ENCODE measurements around the gene POC5. TPM values are rescaled to one million over a fixed set of nuclear protein-coding genes. Genes with fewer than 3 reads are reported as not detected.

POC5 gene
- total and polyA plus RNA-seq, 2 experiments from 2014 or later, result 16.2 to 25.9 TPM

DNA sequence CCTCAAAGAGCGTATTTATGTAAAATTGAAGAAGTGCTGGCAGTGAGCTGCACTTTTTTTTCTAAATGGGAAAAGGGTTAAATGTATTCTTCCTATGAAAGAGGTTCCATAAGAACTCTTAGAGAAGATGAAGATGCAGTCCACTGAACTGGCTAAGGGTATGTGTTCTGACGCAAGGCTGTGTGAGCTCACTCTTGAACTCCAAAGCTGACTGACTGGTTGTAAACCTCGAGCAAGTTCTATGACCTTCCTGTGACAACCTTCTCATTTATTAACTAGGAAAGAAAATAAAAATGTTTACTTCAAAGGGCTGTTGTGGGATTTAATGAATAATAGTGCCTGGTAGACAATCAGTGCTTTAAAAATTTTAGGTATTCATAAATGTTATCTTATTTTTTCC is 46.7 kb downstream of the POC5 start (continued):
- TF ChIP-seq, protein P1, sequence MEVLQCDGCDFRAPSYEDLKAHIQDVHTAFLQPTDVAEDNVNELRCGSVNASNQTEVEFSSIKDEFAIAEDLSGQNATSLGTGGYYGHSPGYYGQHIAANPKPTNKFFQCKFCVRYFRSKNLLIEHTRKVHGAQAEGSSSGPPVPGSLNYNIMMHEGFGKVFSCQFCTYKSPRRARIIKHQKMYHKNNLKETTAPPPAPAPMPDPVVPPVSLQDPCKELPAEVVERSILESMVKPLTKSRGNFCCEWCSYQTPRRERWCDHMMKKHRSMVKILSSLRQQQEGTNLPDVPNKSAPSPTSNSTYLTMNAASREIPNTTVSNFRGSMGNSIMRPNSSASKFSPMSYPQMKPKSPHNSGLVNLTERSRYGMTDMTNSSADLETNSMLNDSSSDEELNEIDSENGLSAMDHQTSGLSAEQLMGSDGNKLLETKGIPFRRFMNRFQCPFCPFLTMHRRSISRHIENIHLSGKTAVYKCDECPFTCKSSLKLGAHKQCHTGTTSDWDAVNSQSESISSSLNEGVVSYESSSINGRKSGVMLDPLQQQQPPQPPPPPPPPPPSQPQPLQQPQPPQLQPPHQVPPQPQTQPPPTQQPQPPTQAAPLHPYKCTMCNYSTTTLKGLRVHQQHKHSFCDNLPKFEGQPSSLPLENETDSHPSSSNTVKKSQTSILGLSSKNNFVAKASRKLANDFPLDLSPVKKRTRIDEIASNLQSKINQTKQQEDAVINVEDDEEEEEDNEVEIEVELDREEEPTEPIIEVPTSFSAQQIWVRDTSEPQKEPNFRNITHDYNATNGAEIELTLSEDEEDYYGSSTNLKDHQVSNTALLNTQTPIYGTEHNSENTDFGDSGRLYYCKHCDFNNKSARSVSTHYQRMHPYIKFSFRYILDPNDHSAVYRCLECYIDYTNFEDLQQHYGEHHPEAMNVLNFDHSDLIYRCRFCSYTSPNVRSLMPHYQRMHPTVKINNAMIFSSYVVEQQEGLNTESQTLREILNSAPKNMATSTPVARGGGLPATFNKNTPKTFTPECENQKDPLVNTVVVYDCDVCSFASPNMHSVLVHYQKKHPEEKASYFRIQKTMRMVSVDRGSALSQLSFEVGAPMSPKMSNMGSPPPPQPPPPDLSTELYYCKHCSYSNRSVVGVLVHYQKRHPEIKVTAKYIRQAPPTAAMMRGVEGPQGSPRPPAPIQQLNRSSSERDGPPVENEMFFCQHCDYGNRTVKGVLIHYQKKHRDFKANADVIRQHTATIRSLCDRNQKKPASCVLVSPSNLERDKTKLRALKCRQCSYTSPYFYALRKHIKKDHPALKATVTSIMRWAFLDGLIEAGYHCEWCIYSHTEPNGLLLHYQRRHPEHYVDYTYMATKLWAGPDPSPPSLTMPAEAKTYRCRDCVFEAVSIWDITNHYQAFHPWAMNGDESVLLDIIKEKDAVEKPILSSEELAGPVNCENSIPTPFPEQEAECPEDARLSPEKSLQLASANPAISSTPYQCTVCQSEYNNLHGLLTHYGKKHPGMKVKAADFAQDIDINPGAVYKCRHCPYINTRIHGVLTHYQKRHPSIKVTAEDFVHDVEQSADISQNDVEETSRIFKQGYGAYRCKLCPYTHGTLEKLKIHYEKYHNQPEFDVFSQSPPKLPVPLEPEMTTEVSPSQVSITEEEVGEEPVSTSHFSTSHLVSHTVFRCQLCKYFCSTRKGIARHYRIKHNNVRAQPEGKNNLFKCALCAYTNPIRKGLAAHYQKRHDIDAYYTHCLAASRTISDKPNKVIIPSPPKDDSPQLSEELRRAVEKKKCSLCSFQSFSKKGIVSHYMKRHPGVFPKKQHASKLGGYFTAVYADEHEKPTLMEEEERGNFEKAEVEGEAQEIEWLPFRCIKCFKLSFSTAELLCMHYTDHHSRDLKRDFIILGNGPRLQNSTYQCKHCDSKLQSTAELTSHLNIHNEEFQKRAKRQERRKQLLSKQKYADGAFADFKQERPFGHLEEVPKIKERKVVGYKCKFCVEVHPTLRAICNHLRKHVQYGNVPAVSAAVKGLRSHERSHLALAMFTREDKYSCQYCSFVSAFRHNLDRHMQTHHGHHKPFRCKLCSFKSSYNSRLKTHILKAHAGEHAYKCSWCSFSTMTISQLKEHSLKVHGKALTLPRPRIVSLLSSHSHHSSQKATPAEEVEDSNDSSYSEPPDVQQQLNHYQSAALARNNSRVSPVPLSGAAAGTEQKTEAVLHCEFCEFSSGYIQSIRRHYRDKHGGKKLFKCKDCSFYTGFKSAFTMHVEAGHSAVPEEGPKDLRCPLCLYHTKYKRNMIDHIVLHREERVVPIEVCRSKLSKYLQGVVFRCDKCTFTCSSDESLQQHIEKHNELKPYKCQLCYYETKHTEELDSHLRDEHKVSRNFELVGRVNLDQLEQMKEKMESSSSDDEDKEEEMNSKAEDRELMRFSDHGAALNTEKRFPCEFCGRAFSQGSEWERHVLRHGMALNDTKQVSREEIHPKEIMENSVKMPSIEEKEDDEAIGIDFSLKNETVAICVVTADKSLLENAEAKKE (CRISPR knock-in tag; IDR thresholded peaks at IDR 0.05), result no peak
- TF ChIP-seq, protein P2, sequence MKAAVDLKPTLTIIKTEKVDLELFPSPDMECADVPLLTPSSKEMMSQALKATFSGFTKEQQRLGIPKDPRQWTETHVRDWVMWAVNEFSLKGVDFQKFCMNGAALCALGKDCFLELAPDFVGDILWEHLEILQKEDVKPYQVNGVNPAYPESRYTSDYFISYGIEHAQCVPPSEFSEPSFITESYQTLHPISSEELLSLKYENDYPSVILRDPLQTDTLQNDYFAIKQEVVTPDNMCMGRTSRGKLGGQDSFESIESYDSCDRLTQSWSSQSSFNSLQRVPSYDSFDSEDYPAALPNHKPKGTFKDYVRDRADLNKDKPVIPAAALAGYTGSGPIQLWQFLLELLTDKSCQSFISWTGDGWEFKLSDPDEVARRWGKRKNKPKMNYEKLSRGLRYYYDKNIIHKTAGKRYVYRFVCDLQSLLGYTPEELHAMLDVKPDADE (IDR thresholded peaks at IDR 0.05), result no peak
- TF ChIP-seq NANOG (IDR thresholded peaks at IDR 0.05; ENCODE audit: borderline replicate concordance) (no peak), ZNF331 (CRISPR knock-in tag; IDR thresholded peaks at IDR 0.05; ENCODE audit: low read depth) (no peak), EZH2phosphoT487 (IDR thresholded peaks at IDR 0.05; ENCODE audit: unreplicated experiment) (no peak), ZNF114 (CRISPR knock-in tag; IDR thresholded peaks at IDR 0.05) (no peak), JUNB (IDR thresholded peaks at IDR 0.05; ENCODE audit: unreplicated experiment) (no peak), CREB1 (CRISPR knock-in tag; IDR thresholded peaks at IDR 0.05; ENCODE audit: low read depth) (no peak)

DNA sequence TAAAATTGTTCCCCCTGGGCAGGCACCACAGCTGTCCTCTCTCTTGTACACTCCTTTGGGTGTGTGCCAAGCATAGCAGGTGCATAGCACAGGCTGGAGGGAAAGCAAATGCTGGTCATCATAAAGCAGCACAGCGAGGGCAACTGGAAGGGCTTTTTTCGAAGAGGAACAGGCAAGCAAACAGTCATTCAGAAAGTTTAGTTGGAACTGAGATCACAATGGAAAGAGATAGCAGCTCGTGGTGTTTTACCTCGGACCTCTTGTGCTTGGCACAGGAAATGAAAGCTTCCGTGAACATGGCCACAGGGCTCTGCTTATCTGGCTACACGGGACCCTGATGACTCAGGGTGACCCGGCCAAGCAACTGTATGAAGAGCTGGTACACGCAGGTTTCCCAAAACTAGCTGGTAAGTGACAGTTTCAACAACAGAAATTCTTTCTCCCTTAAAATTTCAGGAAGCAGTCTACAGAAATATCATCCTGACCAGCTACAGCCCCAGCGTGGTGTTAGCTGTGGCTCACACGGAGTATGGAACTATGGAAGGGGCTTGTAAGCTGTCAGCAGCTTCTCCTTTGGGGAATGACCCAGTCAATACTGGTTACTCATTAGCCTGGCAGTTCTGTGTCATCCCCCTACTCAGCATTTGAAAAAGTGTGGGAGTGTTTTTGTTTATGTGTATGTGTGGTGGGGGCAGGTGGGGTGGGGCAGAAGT is 48.1 kb downstream of the POC5 start:
- H3K27ac ChIP-seq (ENCODE audit: low read depth), result no peak overlapping the region
- no peak overlapping the region for H3K4me2 ChIP-seq
- H3K4me1 ChIP-seq (ENCODE audit: insufficient read depth), result no peaks in the 10 kb centered on the region
- DNase-seq (ENCODE audit: low spot score), result no peak
- Mint-ChIP-seq H3K36me3 (ENCODE audit: low read depth) (no peaks in the 10 kb centered on the region; the same call in 2 of the 3 replicates), H3K4me3 (no peak overlapping the region), H3K9me3 (no peaks in the 10 kb centered on the region), H3K27ac (no peak overlapping the region), H3K4me1 (peaks cover 20% of the 10 kb centered on the region), H3K27me3 (ENCODE audit: insufficient read depth, low read depth, poor library complexity) (no peaks in the 10 kb centered on the region)
- no peaks in the 10 kb centered on the region for H3K79me2 ChIP-seq (replicated peaks; ENCODE audit: insufficient read depth)
- H3F3A ChIP-seq (replicated peaks; ENCODE audit: low read depth), result no peaks in the 10 kb centered on the region
- no peaks in the 10 kb centered on the region for H3K36me3 ChIP-seq (ENCODE audit: insufficient read depth)
- H3K4me3 ChIP-seq, result no peak overlapping the region
- peaks cover 7% of the 10 kb centered on the region; the same call in 1 of the 2 replicates for H3K9me2 ChIP-seq (ENCODE audit: insufficient read depth)
- H2AFZ ChIP-seq, result no peak overlapping the region
- peak; percentile 69 for ATAC-seq
- no peaks in the 10 kb centered on the region for H3K27me3 ChIP-seq (ENCODE audit: insufficient read depth)
- no peaks in the 10 kb centered on the region for H4K20me1 ChIP-seq (replicated peaks; ENCODE audit: insufficient read depth)
- TF ChIP-seq POLR2AphosphoS5 (IDR thresholded peaks at IDR 0.05; ENCODE audit: low read depth) (no peak), ZNF114 (CRISPR knock-in tag; IDR thresholded peaks at IDR 0.05) (no peak), EZH2phosphoT487 (IDR thresholded peaks at IDR 0.05; ENCODE audit: unreplicated experiment) (no peak)

Measured in GM23338 (cell line).